NK-92 (cell line): ENCODE results near the gene CCHCR1.
"Not testable (repeated sequence)": the region's sequence is repeated elsewhere in the genome, so short reads cannot be mapped to it uniquely, and the experiment has no call there.

Source experiments
- DNase-seq: peaks from one replicate; lab custom pipeline; 2025; ENCODE audit not compliant: unreplicated experiment; lab: John Stamatoyannopoulos, UW

Gene CCHCR1

GRCh38 chr6:31157513-31158139, at the start of gene CCHCR1:
Gene CCHCR1 (minus strand): TSS chr6:31157802. CDS start chr6:31157600, 202 bp downstream.
- no peak for DNase-seq

- DNase-seq: no peak
Observed at GRCh38 chr6:31205638-31206037, 48.0 kb upstream of the CCHCR1 start.

GRCh38 chr6:31204751-31205145, 47.1 kb upstream of the CCHCR1 start:
- no peak for DNase-seq

GRCh38 chr6:31203345-31203979, 45.9 kb upstream of the CCHCR1 start:
- no peak for DNase-seq

GRCh38 chr6:31202259-31203166, 44.9 kb upstream of the CCHCR1 start:
- no peak for DNase-seq

GRCh38 chr6:31199105-31199452, 41.5 kb upstream of the CCHCR1 start:
- DNase-seq: not testable (repeated sequence)

- peak; percentile 76 for DNase-seq
Observed at GRCh38 chr6:31197559-31198305, 40.1 kb upstream of the CCHCR1 start.

GRCh38 chr6:31196251-31197022, 38.8 kb upstream of the CCHCR1 start:
- DNase-seq: not testable (repeated sequence)

GRCh38 chr6:31195308-31195979, 37.8 kb upstream of the CCHCR1 start:
- DNase-seq: not testable (repeated sequence)

- no peak for DNase-seq
Observed at GRCh38 chr6:31194061-31194834, 36.6 kb upstream of the CCHCR1 start.

- no peak for DNase-seq
Observed at GRCh38 chr6:31193206-31193605, 35.6 kb upstream of the CCHCR1 start.

- not testable (repeated sequence) for DNase-seq
Observed at GRCh38 chr6:31192431-31193105, 35.0 kb upstream of the CCHCR1 start.

- DNase-seq: no peak
Observed at GRCh38 chr6:31190488-31190887, 32.9 kb upstream of the CCHCR1 start.

GRCh38 chr6:31189223-31189622, 31.6 kb upstream of the CCHCR1 start:
- DNase-seq: not testable (repeated sequence)

- DNase-seq: no peak
Observed at GRCh38 chr6:31187780-31188194, 30.2 kb upstream of the CCHCR1 start.

- DNase-seq: no peak
Observed at GRCh38 chr6:31186052-31186734, 28.6 kb upstream of the CCHCR1 start.

GRCh38 chr6:31185695-31186051, 28.1 kb upstream of the CCHCR1 start:
- DNase-seq: not testable (repeated sequence)

GRCh38 chr6:31183859-31184258, 26.3 kb upstream of the CCHCR1 start:
- not testable (repeated sequence) for DNase-seq
